BJ (cell line): ENCODE results near the gene IGF2R. TPM values are rescaled to one million over a fixed set of nuclear protein-coding genes. Genes with fewer than 3 reads are reported as not detected.

Source experiments
- CTCF ChIA-PET: fragments of 350-600 bp; formaldehyde crosslinking; extraction: SDS; loops from one replicate; lab custom pipeline; 2021; ENCODE audit warnings: antibody characterized with exemption, inconsistent platforms; lab: Yijun Ruan, JAX
- POLR2A ChIA-PET: fragments of 300-600 bp; sonication (Branson Sonifier 250); formaldehyde crosslinking; extraction: SDS; loops from one replicate; lab custom pipeline; 2021; ENCODE audit warnings: antibody characterized with exemption; lab: Charles Lee
- DNase-seq: peaks from one replicate; pipeline ENCODE4 v3.0.0-alpha.2; 2011; ENCODE audit warnings: low read depth
- H3K27me3 ChIP-seq: 2 replicates; pipeline ENCODE4 v1.6.0; 2011; ENCODE audit warnings: low read length; ENCODE audit not compliant: control insufficient read depth, insufficient read depth
- H3K36me3 ChIP-seq: 2 replicates; pipeline ENCODE4 v1.5.1; 2011; ENCODE audit warnings: low read length; ENCODE audit not compliant: control insufficient read depth, insufficient read depth
- H3K4me3 ChIP-seq: 2 replicates; pipeline ENCODE4 v1.5.1; 2011; ENCODE audit warnings: low read depth, mild to moderate bottlenecking, control low read depth, low read length
- polyA plus RNA-seq: library from polyadenylated mRNA; depleted of rRNA; stranded (reverse); fragments of >200 nt; gene quantifications from 2 replicates; pipeline ENCODE4 v1.2.3, GENCODE V29; 2011
- TF ChIP-seq, protein P1 (sequence below): IDR thresholded peaks from 2 replicates; pipeline ENCODE4 v1.5.1; 2011; ENCODE audit warnings: low read depth, mild to moderate bottlenecking, control low read depth, inconsistent platforms, low read length, moderate library complexity; ENCODE audit not compliant: insufficient read depth

Gene IGF2R
- polyA plus RNA-seq, 1 experiment = 39.4 TPM

DNA sequence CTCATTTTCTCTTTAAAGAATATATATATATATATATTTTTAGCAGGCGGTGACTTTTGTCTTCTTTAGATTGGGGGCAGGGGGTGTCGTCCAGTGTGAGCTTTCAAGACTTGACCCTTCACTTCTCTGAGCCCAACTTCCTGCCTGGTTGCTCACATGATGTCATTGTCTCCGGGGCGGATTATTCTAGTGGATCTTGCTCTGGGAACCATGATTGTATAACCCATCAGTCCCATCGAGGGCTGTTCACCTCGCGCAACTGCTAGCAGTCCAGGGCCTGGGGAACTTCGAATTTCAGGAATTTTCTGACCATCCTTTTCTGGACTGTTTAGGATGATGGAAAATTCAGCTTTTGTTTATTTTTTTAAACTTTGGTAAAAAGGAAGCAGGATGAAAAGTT, 1.0 kb downstream of the IGF2R start:
- no peaks in the 10 kb centered on the region for H3K27me3 ChIP-seq
- no peaks in the 10 kb centered on the region for H3K36me3 ChIP-seq
- no peak for DNase-seq
- TF ChIP-seq, protein P1, sequence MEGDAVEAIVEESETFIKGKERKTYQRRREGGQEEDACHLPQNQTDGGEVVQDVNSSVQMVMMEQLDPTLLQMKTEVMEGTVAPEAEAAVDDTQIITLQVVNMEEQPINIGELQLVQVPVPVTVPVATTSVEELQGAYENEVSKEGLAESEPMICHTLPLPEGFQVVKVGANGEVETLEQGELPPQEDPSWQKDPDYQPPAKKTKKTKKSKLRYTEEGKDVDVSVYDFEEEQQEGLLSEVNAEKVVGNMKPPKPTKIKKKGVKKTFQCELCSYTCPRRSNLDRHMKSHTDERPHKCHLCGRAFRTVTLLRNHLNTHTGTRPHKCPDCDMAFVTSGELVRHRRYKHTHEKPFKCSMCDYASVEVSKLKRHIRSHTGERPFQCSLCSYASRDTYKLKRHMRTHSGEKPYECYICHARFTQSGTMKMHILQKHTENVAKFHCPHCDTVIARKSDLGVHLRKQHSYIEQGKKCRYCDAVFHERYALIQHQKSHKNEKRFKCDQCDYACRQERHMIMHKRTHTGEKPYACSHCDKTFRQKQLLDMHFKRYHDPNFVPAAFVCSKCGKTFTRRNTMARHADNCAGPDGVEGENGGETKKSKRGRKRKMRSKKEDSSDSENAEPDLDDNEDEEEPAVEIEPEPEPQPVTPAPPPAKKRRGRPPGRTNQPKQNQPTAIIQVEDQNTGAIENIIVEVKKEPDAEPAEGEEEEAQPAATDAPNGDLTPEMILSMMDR = no peak
- POLR2A ChIA-PET = no interaction called here
- peak overlapping the region; percentile 74 for H3K4me3 ChIP-seq
- CTCF ChIA-PET = interaction anchor here (0.6 kb wide), 1 partner anchor 973 kb away, joined by 4 read pairs; no protein-coding TSS in a partner anchor

DNA sequence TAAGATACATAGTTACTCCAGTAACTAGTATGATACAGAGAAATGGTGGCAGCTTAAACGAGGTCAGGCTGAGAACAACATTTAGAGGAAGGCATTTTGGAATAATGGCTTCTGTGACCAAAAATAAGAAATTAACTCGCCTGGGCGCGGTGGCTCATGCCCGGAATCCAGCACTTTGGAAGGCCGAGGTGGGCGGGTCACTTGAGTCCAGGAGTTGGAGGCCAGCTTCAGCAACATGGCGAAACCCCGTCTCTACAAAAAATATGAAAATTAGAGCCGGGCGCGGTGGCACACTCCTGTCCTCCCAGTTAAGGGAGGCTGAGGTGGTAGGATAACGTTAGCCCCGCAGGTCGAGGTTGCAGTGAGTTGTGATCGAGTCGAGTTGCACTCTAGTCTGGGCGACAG, 1.8 kb downstream of the IGF2R start:
- DNase-seq = no peak
- H3K36me3 ChIP-seq = no peaks in the 10 kb centered on the region
- no peaks in the 10 kb centered on the region for H3K27me3 ChIP-seq
- no peak overlapping the region; the same call in 1 of the 2 replicates for H3K4me3 ChIP-seq
- TF ChIP-seq, protein P1 = no peak
- ChIA-PET POLR2A (no interaction called here), CTCF (interaction anchor here (0.8 kb wide), 1 partner anchor 16 kb away, joined by 3 read pairs; no protein-coding TSS in a partner anchor)

DNA sequence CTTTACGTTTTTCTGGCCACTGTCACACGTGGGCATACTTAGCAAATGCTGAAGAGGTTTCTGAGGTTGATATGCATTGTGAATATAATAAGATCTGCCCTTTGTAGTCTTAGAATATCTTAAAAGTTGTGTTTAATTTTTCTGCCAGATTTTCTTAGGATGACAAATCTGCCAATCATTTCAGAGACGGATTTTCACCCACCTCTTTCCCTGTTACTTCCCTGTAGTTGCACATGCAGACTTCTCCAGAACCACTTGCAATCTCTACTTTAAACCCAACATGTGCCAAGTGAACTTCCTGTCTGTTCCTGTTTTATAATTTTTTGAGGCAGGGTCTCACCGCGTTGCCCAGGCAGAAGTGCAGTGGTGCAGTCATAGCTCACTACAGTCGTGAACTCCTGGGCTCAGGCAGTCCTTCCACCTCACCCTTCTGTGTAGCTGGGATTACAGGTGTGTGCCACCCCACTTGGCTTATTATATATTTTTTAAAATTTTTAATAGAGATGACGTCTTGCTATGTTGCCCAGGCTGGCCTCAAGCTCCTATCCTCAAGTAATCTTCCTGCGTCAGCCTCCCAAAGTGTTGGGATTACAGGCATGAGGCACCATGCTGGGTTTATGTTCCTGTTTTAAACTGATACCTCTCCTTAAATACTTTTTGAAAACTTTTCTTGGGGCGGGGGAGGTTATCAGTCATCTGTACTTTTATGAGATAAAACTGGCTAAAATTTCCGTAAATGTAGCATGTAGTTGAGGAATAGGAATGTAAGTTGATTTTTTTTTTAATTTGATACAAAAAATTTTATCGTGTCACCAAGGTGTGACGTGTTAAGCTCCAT, 2.7 kb downstream of the IGF2R start:
- ChIA-PET CTCF (interaction anchor here (0.8 to 2.6 kb wide), 2 partner anchors 11 to 17 kb away, joined by 3 to 8 read pairs; no protein-coding TSS in a partner anchor), POLR2A (no interaction called here)
- H3K36me3 ChIP-seq = no peaks in the 10 kb centered on the region
- DNase-seq = no peak
- TF ChIP-seq, protein P1 = no peak
- no peak overlapping the region for H3K4me3 ChIP-seq
- no peaks in the 10 kb centered on the region for H3K27me3 ChIP-seq

DNA sequence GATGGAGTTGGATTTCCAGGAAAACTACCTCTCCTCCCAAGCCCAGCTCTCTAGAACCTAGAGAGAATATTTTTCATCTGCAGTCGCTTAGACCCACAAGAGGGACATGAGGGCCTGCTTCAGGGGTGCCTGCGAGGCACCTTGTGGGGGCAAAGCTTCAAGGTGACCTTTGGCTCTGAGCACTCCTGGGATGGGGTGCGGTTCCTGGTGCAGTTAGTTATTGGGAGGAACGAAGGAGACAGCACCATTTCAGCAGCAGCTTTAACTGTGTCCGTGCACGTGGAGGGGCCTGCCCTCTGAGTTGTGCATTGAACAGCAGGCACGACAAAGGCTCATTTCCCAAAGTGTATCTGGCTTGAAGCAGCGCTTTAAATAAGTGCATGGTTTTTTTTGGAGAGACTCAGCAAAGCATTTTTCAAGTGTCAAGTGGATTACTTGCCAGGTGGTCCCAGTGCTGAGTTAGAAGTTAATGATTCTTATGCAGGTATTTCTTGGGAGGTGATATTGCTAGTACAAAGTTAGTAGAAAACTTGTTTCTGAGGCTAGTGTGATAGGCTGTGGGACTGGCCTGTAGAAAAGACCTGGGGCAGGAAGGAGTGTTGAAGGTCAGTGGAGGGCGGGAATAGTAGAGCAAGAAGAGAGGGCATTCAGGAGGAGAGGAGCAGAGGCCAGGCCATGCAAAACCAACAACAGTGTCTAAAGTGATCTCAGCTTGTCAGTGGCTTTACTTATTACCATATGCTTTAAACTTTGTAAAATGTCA, 3.8 kb downstream of the IGF2R start:
- H3K27me3 ChIP-seq = no peaks in the 10 kb centered on the region
- ChIA-PET CTCF (interaction anchor here (2.6 kb wide), 1 partner anchor 10 kb away, joined by 8 read pairs; no protein-coding TSS in a partner anchor), POLR2A (no interaction called here)
- TF ChIP-seq, protein P1 = no peak
- DNase-seq = no peak
- no peak overlapping the region for H3K4me3 ChIP-seq
- no peaks in the 10 kb centered on the region for H3K36me3 ChIP-seq

DNA sequence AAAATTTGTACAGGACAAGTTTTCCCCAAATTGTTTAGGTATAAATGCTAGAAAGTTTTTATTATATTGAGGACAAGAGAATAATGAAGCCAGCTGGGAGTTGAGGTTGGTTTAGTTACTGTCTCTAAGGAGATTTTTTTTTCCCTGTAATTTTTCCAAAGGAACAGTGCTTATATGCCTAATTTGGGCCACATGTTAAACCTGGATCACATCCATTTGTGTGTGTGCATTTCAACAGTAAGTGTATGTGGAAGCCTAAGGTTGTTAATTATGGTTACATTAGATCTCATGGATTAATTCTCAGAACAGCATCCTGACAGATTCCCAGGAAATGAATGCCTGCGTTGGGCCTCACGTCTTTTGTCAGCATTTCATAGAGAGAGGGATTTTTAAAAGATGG, 4.5 kb downstream of the IGF2R start:
- ChIA-PET POLR2A (interaction anchor here (0.6 kb wide), 1 partner anchor 13 kb away, joined by 3 read pairs; no protein-coding TSS in a partner anchor), CTCF (interaction anchor here (2.6 kb wide), 1 partner anchor 9 kb away, joined by 8 read pairs; no protein-coding TSS in a partner anchor)
- TF ChIP-seq, protein P1 = no peak
- Histone ChIP-seq H3K4me3 (no peak overlapping the region), H3K36me3 (no peaks in the 10 kb centered on the region), H3K27me3 (no peaks in the 10 kb centered on the region)
- no peak for DNase-seq
